WERI-Rb-1 (cell line): ENCODE results near the gene KRTAP10-5.

Experiments used
- DNase-seq: peaks from one replicate; pipeline ENCODE4 v3.0.0-alpha.2; 2020
- H3K27ac ChIP-seq: fragments of 250-450 bp; sonication (Bioruptor Pico); 2 replicates; pipeline ENCODE4 v1.5.1; 2020; ENCODE audit warnings: mild to moderate bottlenecking, moderate library complexity
- H3K27me3 ChIP-seq: fragments of 250-450 bp; sonication (Bioruptor Pico); 2 replicates; pipeline ENCODE4 v1.5.1; 2021; ENCODE audit warnings: mild to moderate bottlenecking, low read depth, moderate library complexity; ENCODE audit not compliant: insufficient read depth, severe bottlenecking
- H3K36me3 ChIP-seq: fragments of 250-450 bp; sonication (Bioruptor Pico); 2 replicates; pipeline ENCODE4 v1.5.1; 2020; ENCODE audit warnings: mild to moderate bottlenecking, moderate library complexity
- H3K4me3 ChIP-seq: 2 replicates; pipeline ENCODE4 v1.5.1; 2011; ENCODE audit warnings: low read depth, mild to moderate bottlenecking, control low read depth, low read length
- H3K9me3 ChIP-seq: fragments of 250-450 bp; sonication (Bioruptor Pico); 2 replicates; pipeline ENCODE4 v1.5.1; 2021; ENCODE audit warnings: mild to moderate bottlenecking, moderate library complexity; ENCODE audit not compliant: severe bottlenecking
- CTCF ChIP-seq: IDR thresholded peaks from 2 replicates; pipeline ENCODE4 v1.5.1; 2011; ENCODE audit warnings: low read depth, mild to moderate bottlenecking, control low read depth, inconsistent platforms, low read length

Gene KRTAP10-5

DNA sequence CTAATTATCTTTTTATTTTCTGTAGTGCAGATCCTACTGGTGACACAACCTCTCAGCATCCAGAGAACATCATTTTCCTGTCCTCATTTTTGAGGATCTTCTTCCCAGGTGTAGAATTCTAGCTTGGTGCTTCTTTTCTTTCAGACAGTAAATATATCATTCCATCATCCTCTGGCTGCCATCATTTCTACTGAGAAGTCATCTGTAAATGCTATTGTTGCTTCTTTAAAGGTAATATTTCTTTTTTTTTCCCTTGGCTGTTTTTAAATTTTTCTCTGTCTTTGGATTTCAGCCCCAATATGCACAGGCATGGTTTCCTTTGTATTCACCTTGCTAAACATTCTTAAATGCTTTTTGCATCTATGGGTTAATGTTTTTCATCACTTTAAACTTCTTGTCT lies 43.2 kb upstream of the KRTAP10-5 start:
- Histone ChIP-seq H3K9me3 (peaks cover 52% of the 10 kb centered on the region), H3K27ac (no peak overlapping the region), H3K36me3 (no peaks in the 10 kb centered on the region), H3K27me3 (no peaks in the 10 kb centered on the region), H3K4me3 (no peak overlapping the region)
- no peak for TF ChIP-seq CTCF
- no peak for DNase-seq

DNA sequence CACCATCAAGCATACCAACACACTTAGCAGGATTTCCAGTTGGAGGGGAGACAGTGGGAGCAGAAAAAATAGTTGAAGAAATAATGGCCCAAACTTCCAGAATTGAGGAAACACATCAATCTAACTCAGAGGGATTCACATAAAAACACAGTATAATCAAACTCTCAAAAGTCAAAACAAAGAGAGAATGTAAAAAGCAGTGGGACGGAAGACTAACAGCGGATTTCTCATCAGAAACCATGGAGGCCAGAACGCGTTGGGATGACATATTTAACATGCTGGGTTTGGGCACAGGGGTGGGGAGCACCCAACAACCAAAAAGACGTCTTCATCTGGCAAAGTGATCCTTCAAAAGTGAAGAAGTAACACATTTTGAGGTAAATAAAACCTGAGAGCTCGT lies 39.5 kb upstream of the KRTAP10-5 start:
- Histone ChIP-seq H3K27ac (no peak overlapping the region), H3K27me3 (no peaks in the 10 kb centered on the region), H3K36me3 (no peaks in the 10 kb centered on the region), H3K4me3 (no peak overlapping the region), H3K9me3 (peaks cover 41% of the 10 kb centered on the region)
- no peak for DNase-seq
- no peak for TF ChIP-seq CTCF

GRCh38 chr21:44618909-44619308 lies 38.5 kb upstream of the KRTAP10-5 start:
- no peak for DNase-seq
- no peak for TF ChIP-seq CTCF
- Histone ChIP-seq H3K27ac (no peak overlapping the region), H3K27me3 (no peaks in the 10 kb centered on the region), H3K36me3 (no peaks in the 10 kb centered on the region), H3K4me3 (no peak overlapping the region), H3K9me3 (peaks cover 32% of the 10 kb centered on the region)

DNA sequence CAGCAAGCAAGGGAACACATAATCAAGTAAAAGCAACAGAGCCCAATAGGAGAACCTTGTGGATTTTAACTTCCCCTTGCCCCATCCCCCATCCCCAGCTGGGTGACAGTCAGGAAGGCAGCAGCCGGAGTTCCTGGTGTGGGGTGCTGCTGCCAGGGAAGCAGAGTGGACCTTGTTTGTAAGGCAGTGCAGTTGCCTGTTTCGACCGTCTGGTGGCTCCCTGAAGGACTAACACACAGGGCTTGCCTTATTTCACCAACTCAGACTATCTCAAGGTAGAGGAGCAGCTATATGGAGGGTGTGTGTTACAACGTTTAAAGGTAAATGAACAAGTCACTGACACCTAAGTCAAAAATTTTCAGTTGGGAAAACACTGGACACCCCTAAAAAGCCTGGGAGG lies 38.1 kb upstream of the KRTAP10-5 start:
- H3K27ac ChIP-seq = no peak overlapping the region
- peak; percentile 60 for TF ChIP-seq CTCF

GRCh38 chr21:44617071-44617501 lies 36.7 kb upstream of the KRTAP10-5 start:
- DNase-seq = no peak
- H3K9me3 ChIP-seq = peaks cover 18% of the 10 kb centered on the region

More for the DNA sequence above, 38.1 kb upstream of the KRTAP10-5 start:
- H3K9me3 ChIP-seq = peaks cover 29% of the 10 kb centered on the region
- H3K4me3 ChIP-seq = no peak overlapping the region
- no peaks in the 10 kb centered on the region for H3K36me3 ChIP-seq
- no peaks in the 10 kb centered on the region for H3K27me3 ChIP-seq
- DNase-seq = peak; percentile 58

More at GRCh38 chr21:44617071-44617501, 36.7 kb upstream of the KRTAP10-5 start:
- Histone ChIP-seq H3K27me3 (no peaks in the 10 kb centered on the region), H3K27ac (no peak overlapping the region), H3K4me3 (no peak overlapping the region), H3K36me3 (no peaks in the 10 kb centered on the region)
- peak; percentile 17; the same call in 1 of the 2 replicates for TF ChIP-seq CTCF
